Ectodermal cell (in vitro differentiated cells): ENCODE data around the gene CRELD2.

Source experiments
- H3K27ac ChIP-seq: 2 replicates; pipeline ENCODE4 v1.7.0; 2013; ENCODE audit warnings: mild to moderate bottlenecking, low read depth, low read length; ENCODE audit not compliant: insufficient read depth, poor library complexity, severe bottlenecking
- H3K27me3 ChIP-seq: 2 replicates; pipeline ENCODE4 v1.7.0; 2013; ENCODE audit warnings: mild to moderate bottlenecking, low read length; ENCODE audit not compliant: insufficient read depth, control insufficient read depth, poor library complexity, severe bottlenecking
- H3K36me3 ChIP-seq: one replicate; pipeline ENCODE4 v1.7.0; 2013; ENCODE audit warnings: low read length; ENCODE audit not compliant: control insufficient read depth, insufficient read depth
- H3K4me1 ChIP-seq: one replicate; pipeline ENCODE4 v1.7.0; 2013; ENCODE audit warnings: low read length; ENCODE audit not compliant: control insufficient read depth, insufficient read depth
- H3K4me3 ChIP-seq: 2 replicates; pipeline ENCODE4 v1.7.0; 2013; ENCODE audit warnings: low read depth, low read length, control low read depth; ENCODE audit not compliant: insufficient read depth
- H3K9me3 ChIP-seq: 2 replicates; pipeline ENCODE4 v1.7.0; 2013; ENCODE audit warnings: mild to moderate bottlenecking, low read length, moderate library complexity; ENCODE audit not compliant: control insufficient read depth
- WGBS, 2 experiments: methylation state at CpG; one replicate each; pipeline ENCODE4 v1.1.7; 2013; ENCODE audit warnings: missing lambda C conversion rate in 2 of 2; 5-methylcytosine and 5-hydroxymethylcytosine counted together

The CRELD2 gene

GRCh38 chr22:49923445-49923844 is 5.0 kb downstream of the CRELD2 start:
- Histone ChIP-seq H3K4me3 (no peak overlapping the region), H3K9me3 (no peaks in the 10 kb centered on the region), H3K27me3 (no peaks in the 10 kb centered on the region), H3K36me3 (no peaks in the 10 kb centered on the region), H3K27ac (no peak overlapping the region), H3K4me1 (peaks cover 4% of the 10 kb centered on the region)
- WGBS, 2 experiments, result 80% methylated on average over 16 of the region's 16 CpGs

GRCh38 chr22:49924113-49924833 is 5.8 kb downstream of the CRELD2 start:
- 91 to 92% methylated on average over 31 of the region's 31 CpGs for WGBS, 2 experiments
- Histone ChIP-seq H3K27ac (no peak overlapping the region), H3K4me3 (no peak overlapping the region), H3K36me3 (no peaks in the 10 kb centered on the region), H3K27me3 (peaks cover 6% of the 10 kb centered on the region), H3K9me3 (no peaks in the 10 kb centered on the region), H3K4me1 (peaks cover 2% of the 10 kb centered on the region)

GRCh38 chr22:49925525-49926128 is 7.2 kb downstream of the CRELD2 start:
- Histone ChIP-seq H3K4me1 (no peaks in the 10 kb centered on the region), H3K9me3 (no peaks in the 10 kb centered on the region), H3K27me3 (peaks cover 18% of the 10 kb centered on the region), H3K4me3 (no peak overlapping the region), H3K36me3 (no peaks in the 10 kb centered on the region), H3K27ac (no peak overlapping the region)
- 94 to 96% methylated on average over 24 of the region's 24 CpGs for WGBS, 2 experiments

- H3K36me3 ChIP-seq, result no peaks in the 10 kb centered on the region
- no peaks in the 10 kb centered on the region for H3K9me3 ChIP-seq
- peaks cover 22% of the 10 kb centered on the region for H3K27me3 ChIP-seq
- peak overlapping the region; percentile 26 for H3K27ac ChIP-seq
- no peak overlapping the region for H3K4me3 ChIP-seq
- H3K4me1 ChIP-seq, result no peaks in the 10 kb centered on the region
- 79 to 81% methylated on average over 18 of the region's 18 CpGs for WGBS, 2 experiments
These were observed 8.5 kb downstream of the CRELD2 start for GRCh38 chr22:49926916-49927315.

- WGBS, 2 experiments, result 91 to 92% methylated on average over 26 of the region's 26 CpGs
These were observed 9.2 kb downstream of the CRELD2 start for GRCh38 chr22:49927483-49928184.

GRCh38 chr22:49928185-49928495 is 9.7 kb downstream of the CRELD2 start:
- 89% methylated on average over 8 of the region's 8 CpGs for WGBS, 2 experiments
- no peaks in the 10 kb centered on the region for H3K4me1 ChIP-seq
- H3K36me3 ChIP-seq, result no peaks in the 10 kb centered on the region
- no peak overlapping the region for H3K4me3 ChIP-seq
- H3K27me3 ChIP-seq, result peaks cover 22% of the 10 kb centered on the region
- H3K9me3 ChIP-seq, result no peaks in the 10 kb centered on the region
- H3K27ac ChIP-seq, result no peak overlapping the region

More at GRCh38 chr22:49927483-49928184, 9.2 kb downstream of the CRELD2 start:
- Histone ChIP-seq H3K36me3 (no peaks in the 10 kb centered on the region), H3K27ac (no peak overlapping the region), H3K9me3 (no peaks in the 10 kb centered on the region), H3K4me3 (no peak overlapping the region), H3K27me3 (peaks cover 22% of the 10 kb centered on the region), H3K4me1 (no peaks in the 10 kb centered on the region)

GRCh38 chr22:49928555-49929210 is 10.2 kb downstream of the CRELD2 start:
- no peaks in the 10 kb centered on the region for H3K9me3 ChIP-seq
- H3K27me3 ChIP-seq, result peaks cover 22% of the 10 kb centered on the region
- H3K4me3 ChIP-seq, result no peak overlapping the region
- H3K4me1 ChIP-seq, result no peaks in the 10 kb centered on the region
- WGBS, 2 experiments, result 78 to 80% methylated on average over 38 of the region's 38 CpGs
- H3K27ac ChIP-seq, result no peak overlapping the region
- H3K36me3 ChIP-seq, result no peaks in the 10 kb centered on the region

GRCh38 chr22:49929211-49929979 is 11.0 kb downstream of the CRELD2 start:
- no peak overlapping the region for H3K27ac ChIP-seq
- no peaks in the 10 kb centered on the region for H3K4me1 ChIP-seq
- peaks cover 22% of the 10 kb centered on the region for H3K27me3 ChIP-seq
- WGBS, 2 experiments, result 13% methylated on average over 75 of the region's 75 CpGs
- no peak overlapping the region for H3K4me3 ChIP-seq
- no peaks in the 10 kb centered on the region for H3K36me3 ChIP-seq
- no peaks in the 10 kb centered on the region for H3K9me3 ChIP-seq

GRCh38 chr22:49929994-49930575 is 11.7 kb downstream of the CRELD2 start:
- no peak overlapping the region for H3K4me3 ChIP-seq
- no peak overlapping the region for H3K27ac ChIP-seq
- whole genome bisulfite sequencing, 2 experiments, result 73 to 75% methylated on average over 21 of the region's 21 CpGs
- no peaks in the 10 kb centered on the region for H3K9me3 ChIP-seq
- H3K27me3 ChIP-seq, result peaks cover 27% of the 10 kb centered on the region
- H3K4me1 ChIP-seq, result no peaks in the 10 kb centered on the region
- H3K36me3 ChIP-seq, result no peaks in the 10 kb centered on the region
